HG03108 (cell line): ENCODE measurements around the gene TMEM217.
A peak's percentile ranks its signal among the peaks of the same experiment; 100 is the strongest.

Source experiments
- ATAC-seq: cut with Tn5 transposase; IDR thresholded peaks from one replicate; pipeline ENCODE4 v1.9.1; 2021; ENCODE audit warnings: moderate library complexity; ENCODE audit not compliant: unreplicated experiment

TMEM217 gene

DNA sequence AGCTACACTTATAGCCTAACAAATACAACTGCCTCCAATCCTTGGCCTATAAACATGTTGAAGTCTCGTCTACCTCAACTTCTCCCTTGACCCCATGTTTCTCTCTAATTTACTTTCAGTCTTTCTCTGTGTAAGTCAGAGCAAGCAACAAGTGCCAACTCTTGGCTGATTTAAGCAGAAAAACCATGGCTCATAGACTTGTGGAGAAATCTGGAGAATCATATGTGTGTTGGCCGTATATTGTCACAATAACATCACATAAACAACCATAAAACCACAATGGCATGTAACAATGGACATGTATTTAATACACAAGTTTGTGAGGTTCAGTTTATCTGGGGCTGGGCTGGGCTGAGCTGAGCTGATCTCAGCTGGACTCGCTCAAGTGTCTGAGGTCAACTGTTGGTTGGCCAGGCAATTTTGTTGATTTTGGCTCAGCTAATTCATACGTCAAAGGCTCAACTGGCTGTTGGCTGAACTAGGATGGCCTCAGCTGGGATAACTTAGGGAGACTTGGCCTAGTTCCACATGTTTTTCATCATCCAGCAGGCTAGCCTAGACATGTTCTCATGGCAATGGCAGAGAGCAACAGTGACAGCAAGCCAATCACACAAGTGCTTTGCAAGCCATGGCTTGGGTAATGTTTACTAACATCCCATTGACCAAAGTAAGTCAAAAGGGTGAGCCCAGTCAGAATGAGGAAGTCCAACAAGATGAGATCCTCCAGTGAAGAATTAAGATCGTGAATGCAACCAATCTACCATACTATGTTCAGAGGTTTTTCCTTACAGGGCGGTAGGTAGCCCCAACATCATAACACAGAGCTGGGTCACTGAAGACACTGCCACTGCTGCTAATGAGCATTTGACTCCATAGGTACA lies 13.3 kb downstream of the TMEM217 start:
- no peak for ATAC-seq

DNA sequence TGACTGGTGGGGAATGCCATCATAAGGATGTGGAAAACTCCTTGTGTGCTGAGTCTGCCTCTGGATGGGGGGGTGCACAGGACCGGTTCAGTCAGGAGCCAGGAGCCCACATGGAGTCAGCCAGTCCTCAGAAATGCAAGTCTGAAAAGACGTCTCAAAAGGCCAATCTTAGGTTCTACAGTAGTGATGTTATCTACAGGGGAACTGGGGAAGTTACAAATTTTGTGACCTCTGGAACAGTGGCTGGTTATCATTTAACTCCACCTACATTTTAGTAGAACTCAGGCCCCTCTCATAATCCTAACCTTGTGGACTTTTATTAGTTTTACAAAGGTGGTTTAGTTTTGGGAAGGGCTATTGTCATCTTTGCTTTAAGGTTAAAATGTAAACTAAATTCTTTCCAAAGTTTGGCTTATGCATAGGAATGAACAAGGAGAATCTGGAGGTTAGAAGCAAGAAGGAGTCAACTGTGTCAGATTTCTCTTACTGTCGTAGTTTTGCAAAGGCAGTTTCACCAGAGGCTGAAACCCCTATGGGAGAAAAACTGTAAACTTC lies 14.1 kb downstream of the TMEM217 start:
- ATAC-seq: no peak

DNA sequence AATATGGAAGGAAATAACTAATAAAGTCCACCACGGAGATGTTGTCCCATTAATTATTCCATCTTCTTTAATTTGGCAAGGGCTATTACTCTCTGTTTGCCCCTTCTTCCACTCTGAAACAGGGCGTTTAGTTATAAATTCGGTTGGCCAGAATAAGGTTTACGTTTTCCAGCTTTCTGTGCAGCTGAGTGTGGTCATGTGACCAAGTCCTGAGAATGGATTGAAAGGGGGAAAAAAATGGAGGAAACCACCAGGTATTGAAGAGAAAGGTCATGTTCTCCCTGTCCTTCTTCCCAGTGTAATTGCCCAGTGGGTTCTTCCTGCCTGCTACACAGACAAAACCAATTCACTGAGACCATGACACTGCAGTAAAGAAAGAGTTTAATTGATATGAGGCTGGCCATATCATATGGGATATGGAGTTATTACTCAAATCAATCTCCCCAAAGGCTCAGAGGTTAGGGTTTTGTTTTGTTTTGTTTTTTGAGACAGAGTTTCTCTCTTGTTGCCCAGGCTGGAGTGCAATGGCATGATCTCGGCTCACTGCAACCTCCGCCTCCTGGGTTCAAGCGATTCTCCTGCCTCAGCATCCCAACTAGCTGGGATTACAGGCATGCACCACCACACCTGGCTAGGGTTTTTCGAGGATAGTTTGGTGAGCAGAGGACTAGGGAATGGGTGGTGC lies 14.7 kb downstream of the TMEM217 start:
- ATAC-seq: no peak

DNA sequence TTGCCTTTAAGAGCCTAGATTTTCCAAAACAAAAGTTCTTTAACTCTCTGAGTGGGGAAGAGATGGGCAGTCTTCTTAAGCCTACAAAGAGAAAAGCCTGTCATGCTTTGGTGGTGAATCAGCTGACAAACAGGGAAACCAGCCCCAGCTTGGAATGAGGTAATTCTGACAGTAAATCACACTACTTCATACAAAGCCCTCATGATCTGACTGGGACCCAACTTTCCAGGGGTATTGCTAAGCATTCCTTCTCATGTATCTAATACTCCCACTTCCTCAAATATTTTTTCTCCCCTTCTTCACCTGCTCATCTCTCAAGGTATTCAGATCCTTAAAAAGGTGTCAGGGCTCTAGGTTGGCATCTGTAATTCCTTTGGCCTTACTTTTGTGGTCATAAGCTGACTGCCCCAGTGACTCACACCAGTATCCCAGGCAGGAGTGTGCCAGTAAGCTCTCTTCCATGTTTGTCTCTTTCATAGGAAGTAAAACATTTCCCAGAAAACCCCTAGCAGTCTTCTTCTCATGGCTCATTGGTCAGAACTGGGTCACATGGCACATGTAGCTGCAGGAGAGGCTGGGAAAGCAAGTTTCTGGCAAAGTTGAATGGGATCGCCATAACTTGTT lies 15.4 kb downstream of the TMEM217 start:
- no peak for ATAC-seq

DNA sequence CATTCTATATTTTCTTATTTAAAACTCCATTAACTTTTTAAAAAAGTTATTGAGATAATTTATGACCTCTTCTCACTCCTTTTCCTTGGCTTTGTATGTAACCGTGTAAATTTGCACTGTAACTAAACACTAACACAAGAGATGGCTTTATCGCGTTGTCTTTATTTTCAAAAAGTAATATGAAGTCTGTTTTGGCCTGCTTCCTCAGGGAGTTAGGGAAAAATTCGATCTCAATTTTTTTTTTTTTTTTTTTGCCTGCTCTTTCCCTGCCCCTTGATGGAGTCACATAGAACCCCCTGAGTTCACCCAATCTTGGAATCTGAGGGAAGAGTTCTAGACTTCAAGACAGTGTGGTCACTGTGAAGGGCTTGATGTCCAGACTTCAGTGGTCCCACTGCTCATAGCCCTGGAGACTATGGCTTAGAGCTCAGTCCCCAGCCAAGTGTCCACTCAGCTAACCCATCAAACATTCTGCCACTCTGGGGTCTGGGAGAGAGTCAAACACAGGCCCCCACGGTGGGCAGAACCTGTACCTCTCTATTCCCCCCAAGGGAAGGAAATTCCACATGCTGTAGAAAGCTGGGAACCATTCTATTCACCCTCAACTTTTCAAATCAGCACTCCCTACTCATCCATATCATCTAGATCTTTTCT lies 16.0 kb downstream of the TMEM217 start:
- ATAC-seq: no peak

DNA sequence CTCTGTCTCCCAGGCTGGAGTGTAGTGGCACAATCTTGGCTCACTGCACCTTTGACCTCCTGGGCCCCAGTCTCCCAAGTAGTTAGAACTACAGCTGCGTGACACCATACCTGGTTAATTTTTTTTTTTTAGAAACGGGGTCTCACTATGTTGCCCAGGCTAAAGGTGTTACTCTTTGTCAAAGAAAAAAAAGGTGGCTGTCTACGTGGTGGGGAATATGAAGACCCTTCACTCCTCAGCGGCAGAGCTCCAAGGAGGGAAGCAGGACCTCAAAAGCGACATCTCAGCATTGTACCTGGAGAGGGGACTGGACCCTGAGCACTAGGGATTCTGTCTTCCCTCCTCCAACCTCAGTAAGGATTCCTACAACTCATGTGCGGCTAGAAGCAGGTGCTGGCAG lies 16.8 kb downstream of the TMEM217 start:
- ATAC-seq: no peak

DNA sequence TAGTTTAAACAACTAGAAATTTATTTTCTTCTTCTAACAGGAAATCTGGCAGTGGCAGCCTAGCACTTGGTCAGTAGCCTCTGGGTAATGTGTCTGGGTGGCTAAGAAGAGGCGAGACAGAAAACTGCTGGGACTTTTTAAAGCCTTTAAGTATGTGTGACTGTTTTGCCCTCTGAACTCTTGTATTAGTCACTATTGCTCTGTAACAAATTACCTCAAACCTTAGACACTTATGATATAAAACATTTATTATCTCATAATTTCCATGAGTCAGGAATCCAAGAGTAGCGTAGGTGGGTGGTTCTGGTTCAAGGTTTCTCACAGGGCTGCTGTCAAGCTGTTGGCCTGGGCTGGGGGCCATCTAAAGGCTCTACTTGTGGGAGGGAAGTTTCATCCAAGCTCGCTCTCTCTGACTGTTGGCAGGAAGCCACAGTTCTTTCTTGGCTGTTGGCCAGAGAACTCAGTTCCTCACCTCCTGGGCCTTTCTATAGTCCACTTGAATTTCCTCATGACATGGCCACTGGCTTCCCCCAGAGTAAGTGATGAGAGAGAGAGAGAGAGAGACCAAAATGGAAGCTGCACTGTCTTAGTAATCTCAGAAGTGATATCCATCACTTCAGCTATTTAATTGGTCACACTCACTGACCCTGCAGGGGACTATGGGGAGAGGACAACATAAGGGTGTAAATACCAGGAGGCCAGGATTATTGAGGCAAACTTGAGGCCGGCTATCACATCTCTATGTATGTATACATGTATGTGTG lies 17.8 kb downstream of the TMEM217 start:
- ATAC-seq: no peak

DNA sequence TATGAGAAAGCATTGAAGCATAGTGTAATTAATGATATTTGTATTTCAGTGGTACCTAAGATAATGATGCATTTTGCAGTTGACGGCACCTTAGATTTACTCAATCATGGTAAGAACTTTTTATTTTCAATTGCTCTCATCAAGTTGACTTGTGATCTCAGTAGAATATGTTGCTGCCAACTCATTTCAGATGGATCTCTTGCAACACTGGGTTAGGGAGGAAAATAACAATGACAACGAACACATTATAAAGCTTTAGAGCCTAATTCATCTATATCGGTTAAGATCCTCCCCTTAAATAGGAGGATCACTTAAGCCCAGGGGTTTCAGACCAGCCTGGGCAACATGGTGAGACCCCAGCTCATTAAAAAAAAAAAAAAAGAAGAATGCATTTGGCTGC lies 18.4 kb downstream of the TMEM217 start:
- ATAC-seq: no peak

DNA sequence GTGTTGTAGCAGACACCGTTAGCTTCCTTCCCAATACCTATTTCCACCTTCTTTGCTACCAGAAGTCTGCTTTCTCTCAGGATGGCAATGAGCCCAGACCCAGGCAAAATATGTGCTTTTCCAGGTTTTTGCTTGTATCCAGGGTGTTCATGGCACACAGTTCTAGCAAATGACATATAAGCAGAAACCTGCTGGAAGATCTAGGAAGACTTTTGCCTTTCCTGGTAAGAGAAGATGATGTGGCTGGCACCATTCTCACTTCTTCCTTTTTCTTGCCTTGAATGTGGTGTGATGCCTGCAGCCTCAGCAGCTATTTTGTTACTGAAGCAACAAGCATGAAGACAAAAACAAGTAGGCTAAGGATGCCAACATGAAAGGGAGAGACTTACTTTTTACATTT lies 19.6 kb downstream of the TMEM217 start:
- ATAC-seq: no peak

DNA sequence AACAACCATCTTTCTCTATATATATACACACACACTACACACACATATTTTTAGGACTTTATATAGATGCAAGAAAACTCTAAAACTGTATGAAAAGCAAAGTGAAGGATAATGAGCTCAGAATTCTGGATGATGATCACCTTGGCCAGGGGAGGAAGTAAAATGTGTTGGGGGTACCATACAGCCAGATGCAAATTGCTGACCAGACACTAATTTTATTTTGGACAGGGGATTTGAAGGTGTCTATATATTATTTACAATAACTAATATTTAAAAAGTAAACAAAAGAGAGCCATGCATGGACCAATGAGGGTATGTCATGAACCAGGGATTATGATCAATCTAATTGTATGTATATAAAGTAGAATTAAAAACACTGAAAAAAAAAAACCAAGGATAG lies 20.2 kb downstream of the TMEM217 start:
- no peak for ATAC-seq

DNA sequence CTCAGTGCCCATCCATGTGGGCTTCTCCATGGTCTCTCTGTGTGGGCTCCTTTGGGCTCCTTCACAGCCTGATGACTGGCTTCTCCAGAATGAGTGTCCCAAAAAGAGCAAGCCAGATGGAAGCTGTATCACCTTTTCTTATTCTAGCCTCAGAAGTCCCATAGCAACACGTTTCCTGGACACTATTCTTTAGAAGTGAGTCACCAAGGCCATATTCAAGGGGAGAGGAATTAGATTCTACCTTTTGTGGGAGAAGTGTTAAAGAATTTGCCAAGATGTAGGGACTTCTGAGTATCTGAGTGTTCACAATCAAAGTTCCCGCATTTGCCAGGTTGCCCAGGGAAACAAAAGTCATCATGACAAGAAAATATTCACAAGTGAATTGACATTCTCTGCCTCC lies 21.0 kb downstream of the TMEM217 start:
- no peak for ATAC-seq

DNA sequence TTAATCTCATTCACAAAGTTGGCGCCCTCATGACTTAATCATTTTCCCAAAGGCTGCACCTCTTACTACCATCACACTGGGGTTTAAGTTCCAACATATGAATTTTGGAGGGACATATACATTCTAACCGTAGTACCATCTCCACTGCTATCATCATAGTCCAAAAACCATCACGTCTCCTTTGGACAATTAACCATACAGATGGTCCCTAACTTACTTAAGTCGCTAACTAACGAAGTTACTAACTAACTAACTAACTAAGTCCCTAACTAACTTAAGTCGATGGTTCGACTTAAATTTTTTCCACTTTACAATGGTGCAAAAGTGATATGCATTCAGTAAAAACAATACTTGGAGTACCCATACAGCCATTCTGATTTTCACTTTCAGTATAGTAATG lies 24.4 kb downstream of the TMEM217 start:
- ATAC-seq: no peak

DNA sequence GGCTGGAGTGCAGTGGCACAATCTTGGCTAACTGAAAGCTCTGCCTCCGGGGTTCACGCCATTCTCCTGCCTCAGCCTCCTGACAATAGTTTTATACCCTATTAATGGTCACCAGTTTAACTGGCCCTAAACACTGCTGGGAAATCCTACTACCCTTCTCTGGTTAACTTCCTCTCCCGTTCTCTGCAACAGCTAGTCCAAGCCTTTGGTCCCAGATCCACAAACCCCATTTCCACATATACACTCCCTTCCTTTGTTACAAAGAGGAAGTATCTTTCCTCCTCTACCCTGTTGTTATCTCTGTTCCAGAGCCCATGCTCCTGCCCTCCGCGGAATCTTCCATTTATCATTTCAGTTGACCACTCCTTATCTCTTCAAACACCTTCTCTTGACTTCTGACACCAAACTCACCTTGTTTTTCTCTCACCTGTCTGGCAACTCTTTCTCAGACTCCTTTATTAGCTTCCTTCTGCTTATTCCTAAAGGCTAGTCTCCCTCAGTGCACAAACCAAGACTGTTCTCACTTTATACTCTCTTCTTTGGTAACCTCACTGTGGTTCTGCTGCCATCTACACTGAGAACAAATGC lies 25.4 kb downstream of the TMEM217 start:
- no peak for ATAC-seq

DNA sequence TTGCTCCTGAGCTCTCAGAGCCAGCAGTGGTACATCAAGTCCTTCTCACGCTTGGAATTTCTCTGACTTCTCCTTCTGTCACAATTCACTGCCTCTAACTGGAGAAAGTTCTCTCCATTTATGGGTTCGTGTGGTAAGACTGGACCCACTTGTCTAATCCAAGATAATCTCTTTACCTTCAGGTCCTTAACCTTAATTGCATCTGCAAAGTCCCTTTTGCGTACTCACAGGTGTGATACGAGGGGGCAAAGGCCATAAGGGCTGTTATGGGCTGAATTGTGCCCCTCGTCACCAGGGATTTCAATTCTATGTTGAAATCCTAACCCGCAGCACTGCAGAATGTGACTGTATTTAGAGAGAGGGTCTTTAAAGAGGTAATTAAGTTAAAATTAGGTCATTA lies 27.8 kb downstream of the TMEM217 start:
- ATAC-seq: no peak

DNA sequence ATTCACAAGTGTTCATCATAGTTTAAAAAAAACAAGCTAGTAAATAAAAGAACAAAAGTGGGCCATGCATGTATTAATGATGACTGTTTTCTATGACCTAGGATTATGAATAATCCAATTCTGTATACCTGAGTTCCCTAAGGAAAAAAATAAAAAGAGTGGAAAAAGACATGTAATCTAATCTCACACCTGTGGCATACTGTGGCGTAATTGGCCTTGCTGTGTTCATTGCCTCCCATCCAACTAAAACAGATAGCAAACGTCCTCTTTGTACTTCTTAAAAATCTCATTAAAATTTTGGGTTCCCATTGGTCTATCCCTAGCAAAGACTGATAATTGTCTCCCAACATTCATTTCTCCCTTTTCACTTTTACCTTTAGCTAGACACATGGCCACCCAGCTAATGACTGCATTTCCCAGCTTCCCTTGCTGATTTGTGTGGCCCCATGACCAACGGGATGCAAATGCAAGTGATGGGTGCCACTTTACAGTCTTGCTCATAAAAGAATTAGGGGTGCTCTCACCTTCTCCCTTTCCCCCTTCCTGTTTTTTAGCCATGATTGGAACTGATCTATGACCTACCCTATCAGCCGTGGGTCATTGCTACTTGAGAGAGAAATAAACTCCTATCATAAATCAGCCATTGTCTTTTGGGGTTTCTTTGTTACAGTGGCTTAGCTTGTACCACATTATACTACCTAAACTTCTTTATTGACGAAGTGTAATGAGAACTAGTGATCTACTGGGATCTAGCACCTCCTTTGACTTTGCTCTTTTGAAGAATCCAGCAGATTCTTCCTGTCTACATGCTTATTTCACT lies 32.4 kb downstream of the TMEM217 start:
- no peak for ATAC-seq

DNA sequence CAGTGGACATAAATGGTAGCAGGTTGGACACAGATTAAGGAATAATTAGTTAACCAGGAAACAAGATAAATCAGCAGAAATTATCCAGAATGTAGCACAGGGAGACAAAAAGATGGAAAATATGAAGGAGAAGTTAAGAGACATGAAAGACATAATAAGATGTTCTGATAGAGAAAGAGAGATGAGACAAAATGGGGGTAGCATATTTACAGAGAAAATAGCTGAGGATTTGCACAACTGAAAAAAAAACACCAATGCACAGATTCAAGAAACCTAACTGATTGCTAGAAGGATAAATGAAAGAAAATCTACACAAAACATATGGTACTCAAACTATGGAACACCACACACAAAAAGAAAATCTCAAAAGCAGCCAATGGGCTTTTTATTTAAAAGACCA lies 35.0 kb downstream of the TMEM217 start:
- no peak for ATAC-seq

DNA sequence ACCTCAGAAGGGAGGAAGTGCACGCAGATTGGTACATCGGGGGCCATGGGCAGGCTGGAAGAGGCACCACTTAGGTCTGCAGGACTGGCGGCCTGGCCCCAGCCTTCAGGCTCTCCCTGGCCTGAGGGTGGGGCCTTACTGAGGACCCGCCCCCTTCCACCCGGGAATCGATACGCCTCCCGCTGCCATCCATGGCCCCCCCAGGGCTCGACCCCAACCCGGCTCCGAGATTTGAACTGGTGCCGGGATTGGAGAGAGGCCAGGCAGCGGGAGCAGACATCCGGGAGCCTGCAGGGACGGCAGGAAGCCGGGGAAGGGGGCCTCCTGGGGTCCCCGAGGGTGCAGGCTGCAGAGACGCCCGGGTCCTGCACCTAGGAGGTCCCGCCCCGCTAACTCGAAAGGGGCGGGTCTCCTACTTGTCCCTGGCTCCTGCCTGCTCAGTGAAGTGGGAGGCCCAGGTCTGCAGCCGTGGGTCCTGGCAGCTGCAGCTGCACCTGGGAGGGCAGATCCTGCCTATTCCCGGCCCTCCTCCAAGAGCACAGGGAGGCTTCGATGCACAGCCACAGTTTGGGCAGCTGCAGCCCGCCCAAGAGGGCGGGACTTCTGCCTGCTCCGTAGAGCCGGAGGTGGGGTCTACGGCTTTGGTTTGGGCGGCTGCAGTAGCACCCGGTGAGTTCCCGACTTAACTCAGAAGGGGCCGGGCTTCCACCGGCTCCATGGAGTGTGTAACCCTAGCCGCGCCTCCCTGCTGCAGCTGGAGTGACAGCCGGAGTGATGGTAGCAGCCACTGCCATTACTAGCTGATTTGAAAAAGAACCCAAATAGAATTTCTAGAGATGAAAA lies 35.6 kb downstream of the TMEM217 start:
- peak; percentile 86 for ATAC-seq

DNA sequence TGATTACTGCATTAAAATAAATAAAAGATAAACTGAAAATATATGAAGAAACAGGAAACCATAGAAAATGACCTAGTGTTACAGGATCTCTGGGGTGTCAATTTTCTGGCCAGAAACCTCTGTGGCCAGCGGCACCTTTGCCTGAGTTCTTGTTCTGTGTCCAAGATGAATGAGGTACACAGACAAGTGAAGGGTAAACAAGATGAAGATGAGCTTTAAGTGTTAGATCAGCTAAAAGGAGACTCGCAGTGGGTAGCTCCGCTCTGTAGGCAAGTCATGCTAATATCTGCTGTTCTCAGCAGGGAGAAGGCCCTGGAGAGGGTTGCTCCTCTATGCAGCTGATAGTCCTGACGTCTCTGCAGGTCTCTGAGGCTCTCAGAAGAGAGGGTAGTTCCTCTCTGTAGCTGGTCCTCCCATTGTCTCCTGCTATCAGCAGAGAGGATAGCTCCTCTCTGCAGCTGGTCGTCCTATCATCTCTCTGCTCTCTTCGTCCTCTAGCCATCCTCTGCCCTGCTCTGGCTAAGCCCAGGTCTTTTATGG lies 36.3 kb downstream of the TMEM217 start:
- ATAC-seq: no peak
